Measurements from ENCODE around the gene AQP3. TPM values are rescaled to one million over a fixed set of nuclear protein-coding genes. Genes with fewer than 3 reads are reported as not detected.

Gene AQP3
- total and polyA plus RNA-seq, 2 of the 13 experiments (the other 11 are each of a cell fraction or from before 2014, with no cell fraction given) = 1.4 to 5.5 TPM

- intact Hi-C loops (cut with micrococcal nuclease; ENCODE audit: unreplicated experiment) (no loop called here), in situ Hi-C loops (cut with HindIII; ENCODE audit: extremely low pct_ligation_motif_present, low pct_unique_long_range_greater_than_20kb) (no loop called here)
- Histone ChIP-seq H3K36me3 (replicated peaks in 1 of 2; ENCODE audit: control insufficient read depth in 1 of 2, insufficient read depth in 2 of 2, low read length in 2 of 2) (no peaks in the 10 kb centered on the region), H4K20me1 (ENCODE audit: insufficient read depth, low read length) (no peaks in the 10 kb centered on the region), H3K9ac (ENCODE audit: insufficient read depth, low read depth, low read length) (no peak overlapping the region), H3K4me2 (ENCODE audit: low read depth, low read length) (no peak overlapping the region), H3K4me1 (ENCODE audit: insufficient read depth, low read length) (peaks cover 17% of the 10 kb centered on the region), H2AFZ (ENCODE audit: low read length) (no peak overlapping the region), H3K4me3 (replicated peaks in 1 of 3; ENCODE audit: insufficient read depth in 1 of 3, low read depth in 2 of 3, low read length in 3 of 3) (no peak overlapping the region), H3K79me2 (ENCODE audit: insufficient read depth, low read length) (no peaks in the 10 kb centered on the region), H3K27ac (ENCODE audit: extremely low read length, insufficient read depth, low read length) (no peak overlapping the region), H3K9me3 (ENCODE audit: low read length) (no peaks in the 10 kb centered on the region), H3K27me3 (ENCODE audit: control insufficient read depth in 1 of 2, insufficient read depth in 2 of 2, low read length in 2 of 2) (peaks cover 5 to 34% of the 10 kb centered on the region in 2 experiments; a peak in 3 of 5 replicates)
- WGBS (ENCODE audit: low lambda C conversion rate) = 27% methylated on average over 8 of the region's 8 CpGs
- FAIRE-seq (no peak), ATAC-seq (no peak), DNase-seq (ENCODE audit: low spot score) (no peak)
- no TSS peak for BruUV-seq (replicated peaks)
- TF ChIP-seq PHF5A (CRISPR knock-in tag; IDR thresholded peaks at IDR 0.05; ENCODE audit: low read depth, unreplicated experiment) (no peak), ZNF629 (CRISPR knock-in tag; conservative IDR thresholded peaks at IDR 0.05) (0 out of 2 replicates have a peak, but pooled peaks have one; percentile 23), HOXA3 (CRISPR knock-in tag; IDR thresholded peaks at IDR 0.05) (no peak)
- ChIA-PET POLR2A (interaction anchor here (0.7 kb wide), 1 partner anchor 11 kb away, joined by 4 read pairs; the partner anchor contains the start of gene AQP3), CTCF (ENCODE audit: low intra/inter-chr PET ratio, low total read pairs) (no interaction called here)
These were observed 11.5 kb downstream of the AQP3 start for GRCh38 chr9:33435821-33436277.

GRCh38 chr9:33434317-33435105 is 12.9 kb downstream of the AQP3 start:
- Histone ChIP-seq H3K4me2 (ENCODE audit: low read depth, low read length) (no peak overlapping the region), H3K36me3 (replicated peaks in 1 of 2; ENCODE audit: control insufficient read depth in 1 of 2, insufficient read depth in 2 of 2, low read length in 2 of 2) (no peaks in the 10 kb centered on the region), H3K9me3 (ENCODE audit: low read length) (no peaks in the 10 kb centered on the region), H3K4me3 (replicated peaks in 1 of 3; ENCODE audit: insufficient read depth in 1 of 3, low read depth in 2 of 3, low read length in 3 of 3) (no peak overlapping the region), H2AFZ (ENCODE audit: low read length) (no peak overlapping the region), H3K4me1 (ENCODE audit: insufficient read depth, low read length) (peaks cover 24% of the 10 kb centered on the region), H3K9ac (ENCODE audit: insufficient read depth, low read depth, low read length) (no peak overlapping the region), H3K27ac (ENCODE audit: extremely low read length, insufficient read depth, low read length) (no peak overlapping the region), H3K79me2 (ENCODE audit: insufficient read depth, low read length) (no peaks in the 10 kb centered on the region), H4K20me1 (ENCODE audit: insufficient read depth, low read length) (no peaks in the 10 kb centered on the region), H3K27me3 (ENCODE audit: control insufficient read depth in 1 of 2, insufficient read depth in 2 of 2, low read length in 2 of 2) (peaks cover 5 to 34% of the 10 kb centered on the region in 2 experiments; a peak in 3 of 5 replicates)
- in situ Hi-C loops (cut with HindIII; ENCODE audit: extremely low pct_ligation_motif_present, low pct_unique_long_range_greater_than_20kb) = no loop called here
- intact Hi-C loops (cut with micrococcal nuclease; ENCODE audit: unreplicated experiment) = no loop called here
- no peak for DNase-seq (ENCODE audit: low spot score)
- ChIA-PET CTCF (ENCODE audit: low intra/inter-chr PET ratio, low total read pairs) (no interaction called here), POLR2A (no interaction called here)
- WGBS (ENCODE audit: low lambda C conversion rate) = 12% methylated on average over 11 of the region's 16 CpGs
- no peak for FAIRE-seq
- no TSS peak for BruUV-seq (replicated peaks)
- peak; percentile 37; the same call in 1 of the 3 replicates for ATAC-seq
- TF ChIP-seq, protein P1, sequence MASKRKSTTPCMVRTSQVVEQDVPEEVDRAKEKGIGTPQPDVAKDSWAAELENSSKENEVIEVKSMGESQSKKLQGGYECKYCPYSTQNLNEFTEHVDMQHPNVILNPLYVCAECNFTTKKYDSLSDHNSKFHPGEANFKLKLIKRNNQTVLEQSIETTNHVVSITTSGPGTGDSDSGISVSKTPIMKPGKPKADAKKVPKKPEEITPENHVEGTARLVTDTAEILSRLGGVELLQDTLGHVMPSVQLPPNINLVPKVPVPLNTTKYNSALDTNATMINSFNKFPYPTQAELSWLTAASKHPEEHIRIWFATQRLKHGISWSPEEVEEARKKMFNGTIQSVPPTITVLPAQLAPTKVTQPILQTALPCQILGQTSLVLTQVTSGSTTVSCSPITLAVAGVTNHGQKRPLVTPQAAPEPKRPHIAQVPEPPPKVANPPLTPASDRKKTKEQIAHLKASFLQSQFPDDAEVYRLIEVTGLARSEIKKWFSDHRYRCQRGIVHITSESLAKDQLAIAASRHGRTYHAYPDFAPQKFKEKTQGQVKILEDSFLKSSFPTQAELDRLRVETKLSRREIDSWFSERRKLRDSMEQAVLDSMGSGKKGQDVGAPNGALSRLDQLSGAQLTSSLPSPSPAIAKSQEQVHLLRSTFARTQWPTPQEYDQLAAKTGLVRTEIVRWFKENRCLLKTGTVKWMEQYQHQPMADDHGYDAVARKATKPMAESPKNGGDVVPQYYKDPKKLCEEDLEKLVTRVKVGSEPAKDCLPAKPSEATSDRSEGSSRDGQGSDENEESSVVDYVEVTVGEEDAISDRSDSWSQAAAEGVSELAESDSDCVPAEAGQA (IDR thresholded peaks at IDR 0.05; ENCODE audit: low read depth) = no peak
- TF ChIP-seq, protein P1 (CRISPR knock-in tag; IDR thresholded peaks at IDR 0.05; ENCODE audit: borderline replicate concordance) = no peak
- TF ChIP-seq DZIP1 (CRISPR knock-in tag; IDR thresholded peaks at IDR 0.05) (no peak), HNF4A (CRISPR knock-in tag; IDR thresholded peaks at IDR 0.05) (no peak), SP140L (CRISPR knock-in tag; IDR thresholded peaks at IDR 0.05; ENCODE audit: borderline replicate concordance) (no peak)

Data from HepG2 (cell line).